Glomerular visceral epithelial cell (primary cell): ENCODE data around the gene TRIM44.

Source experiments
- DNase-seq: peaks from one replicate; pipeline ENCODE4 v3.0.0-alpha.2; 2016; ENCODE audit errors: extremely low spot score

Gene TRIM44

DNA sequence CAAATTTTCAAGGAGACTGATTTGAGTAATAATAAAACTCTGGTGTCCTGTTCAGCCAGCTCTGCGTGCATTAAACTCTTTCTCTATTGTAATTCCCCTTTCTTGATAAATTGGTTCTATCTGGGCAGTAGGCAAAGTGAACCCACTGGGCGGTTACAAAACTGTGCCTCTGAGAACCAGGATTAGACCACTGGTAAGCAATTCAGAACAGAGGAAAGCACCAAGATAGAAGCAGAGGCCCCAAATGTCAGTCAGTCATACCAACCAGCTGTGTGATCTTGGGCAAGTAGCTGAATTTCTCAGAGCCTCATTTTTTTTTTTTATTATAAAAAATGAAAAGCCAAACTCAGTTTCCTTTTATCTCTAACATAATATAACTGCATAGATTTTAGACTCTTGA is 54.9 kb downstream of the TRIM44 start:
- no peak for DNase-seq

GRCh38 chr11:35721651-35722282 is 59.2 kb downstream of the TRIM44 start:
- no peak for DNase-seq

- DNase-seq, result no peak
These were observed 60.1 kb downstream of the TRIM44 start for GRCh38 chr11:35722641-35723040.

DNA sequence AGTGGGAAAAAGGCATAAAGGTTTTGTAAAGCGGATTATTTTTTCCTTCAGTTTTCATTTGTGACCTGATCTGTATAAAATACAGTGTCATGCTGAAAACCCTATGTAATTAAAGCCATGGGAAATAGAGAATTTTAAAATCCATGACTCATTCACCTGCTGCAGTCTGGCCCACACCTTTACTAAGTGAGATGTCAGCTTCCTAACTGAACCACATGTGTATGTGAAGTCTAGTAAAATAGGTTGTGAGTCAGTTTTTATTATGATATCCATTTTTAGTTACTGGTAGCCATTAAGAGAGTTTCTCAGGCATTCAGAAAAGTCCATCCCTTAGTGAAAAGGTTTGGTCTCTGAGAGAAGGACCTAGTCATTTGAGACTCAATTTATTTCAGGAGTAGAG is 60.9 kb downstream of the TRIM44 start:
- DNase-seq, result no peak

GRCh38 chr11:35723913-35724312 is 61.3 kb downstream of the TRIM44 start:
- DNase-seq, result no peak

- peak; percentile 58 for DNase-seq
These were observed 63.3 kb downstream of the TRIM44 start for GRCh38 chr11:35725885-35726284.

DNA sequence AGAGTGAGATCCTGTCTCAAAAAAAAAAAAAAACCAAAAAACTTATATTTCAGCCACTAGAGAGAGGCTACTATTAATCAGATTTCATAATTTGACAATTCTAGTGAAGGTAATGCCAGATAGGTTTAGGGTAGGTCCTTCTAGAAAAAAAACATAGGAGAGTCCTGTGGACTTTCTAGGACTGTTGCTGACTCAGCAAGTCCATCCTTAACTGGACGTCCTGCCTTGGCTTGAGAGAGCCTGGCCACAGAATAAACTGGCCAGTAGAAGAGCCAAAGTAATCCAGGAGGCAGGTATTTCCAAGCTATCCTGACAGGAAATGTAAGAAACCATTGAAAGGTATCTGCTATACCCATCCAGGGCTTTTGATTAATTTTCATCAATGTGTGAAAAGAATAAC is 64.6 kb downstream of the TRIM44 start:
- no peak for DNase-seq

- no peak for DNase-seq
These were observed 67.7 kb downstream of the TRIM44 start for GRCh38 chr11:35730254-35730653.

- no peak for DNase-seq
These were observed 72.3 kb downstream of the TRIM44 start for GRCh38 chr11:35734669-35735410.

DNA sequence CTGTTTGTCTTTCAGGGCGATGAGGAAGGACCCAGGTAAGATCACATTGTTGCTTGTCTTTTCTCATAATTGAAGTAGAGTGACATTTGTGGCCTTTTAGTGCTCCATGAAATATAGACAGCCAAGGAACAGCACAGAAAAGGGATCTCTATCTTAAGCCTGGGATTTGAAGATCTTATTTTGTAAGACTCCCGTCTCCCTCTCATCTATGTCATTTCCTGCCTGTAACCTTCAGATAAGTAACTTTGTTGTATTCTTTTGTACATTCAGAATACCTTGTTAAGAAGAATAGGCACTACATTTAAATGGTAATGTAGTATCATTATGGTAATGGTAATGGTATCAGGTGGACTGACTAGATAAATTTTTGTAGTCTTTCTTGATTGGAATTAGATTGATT is 72.8 kb downstream of the TRIM44 start:
- DNase-seq, result no peak

DNA sequence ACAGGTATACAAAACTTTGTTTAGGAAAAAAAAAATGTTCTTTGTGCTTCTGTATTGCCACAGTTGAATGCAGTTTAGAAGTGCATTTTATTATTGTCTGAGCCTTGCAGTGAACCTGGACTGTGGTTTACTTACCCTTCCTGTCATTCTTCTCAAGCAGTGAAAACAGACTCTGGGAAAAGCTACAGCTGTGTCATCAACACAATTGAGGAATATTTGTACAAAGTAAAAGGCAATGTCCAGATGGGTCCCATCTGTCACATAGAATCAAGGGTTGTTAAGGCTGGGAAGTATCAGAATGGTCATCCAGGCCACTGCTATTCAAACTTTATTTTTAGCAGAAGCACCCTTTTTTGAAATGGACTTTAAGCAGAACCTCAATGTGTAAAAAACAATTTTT is 73.3 kb downstream of the TRIM44 start:
- DNase-seq, result no peak

DNA sequence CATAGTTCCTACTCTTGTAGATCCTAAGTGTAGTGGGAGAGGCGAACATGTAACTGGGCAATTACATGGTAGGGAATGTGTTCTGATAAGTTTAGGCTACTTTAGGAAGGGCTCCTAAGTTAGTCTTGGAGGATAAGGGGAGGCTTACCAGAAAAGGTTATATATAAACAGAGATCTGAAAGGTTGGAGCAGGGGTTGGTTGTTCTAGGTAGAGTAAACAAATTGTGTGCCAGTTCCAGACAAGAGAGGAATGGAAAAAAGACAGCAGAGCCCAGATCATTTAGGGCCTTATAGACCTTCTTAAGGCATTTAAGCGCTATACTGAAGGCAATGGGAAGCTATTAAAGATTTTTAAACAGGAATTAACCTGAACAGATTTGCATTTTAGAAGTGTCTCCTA is 74.4 kb downstream of the TRIM44 start:
- DNase-seq, result no peak

DNA sequence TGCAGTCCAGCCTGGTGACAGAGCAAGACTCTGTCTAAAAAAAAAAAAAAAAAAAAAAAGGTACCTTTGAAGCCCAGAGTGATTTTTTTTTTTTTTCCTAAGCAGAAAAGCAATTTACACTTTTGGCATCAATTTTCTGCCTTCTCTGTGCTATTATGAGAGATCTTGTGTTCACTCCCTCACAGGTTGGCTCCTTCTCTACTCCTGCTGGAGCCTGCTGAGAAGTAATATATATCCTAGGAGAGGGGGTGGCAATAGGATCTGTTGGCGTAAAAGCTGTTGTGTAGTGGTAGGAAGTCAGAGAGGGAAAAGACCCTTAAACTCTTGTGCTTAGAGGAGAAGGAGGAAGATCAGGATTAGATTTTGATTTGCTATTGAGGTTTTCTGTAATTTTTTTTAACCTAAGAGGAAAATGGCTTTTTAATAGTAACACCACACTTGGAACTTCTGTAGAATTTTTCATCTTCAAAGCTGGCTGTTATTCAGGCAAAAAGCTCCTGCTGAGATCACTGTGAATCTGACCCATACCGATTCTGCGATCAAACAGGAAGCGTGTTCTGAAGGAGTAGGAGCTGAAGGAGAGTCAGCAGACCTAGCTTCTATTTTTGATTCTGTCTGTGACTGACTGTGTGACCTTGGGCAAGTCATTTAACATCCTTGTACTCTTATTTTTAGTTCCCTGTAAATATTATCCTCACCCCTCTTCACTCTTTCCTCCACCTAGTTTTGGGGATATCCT is 77.7 kb downstream of the TRIM44 start:
- no peak for DNase-seq

DNA sequence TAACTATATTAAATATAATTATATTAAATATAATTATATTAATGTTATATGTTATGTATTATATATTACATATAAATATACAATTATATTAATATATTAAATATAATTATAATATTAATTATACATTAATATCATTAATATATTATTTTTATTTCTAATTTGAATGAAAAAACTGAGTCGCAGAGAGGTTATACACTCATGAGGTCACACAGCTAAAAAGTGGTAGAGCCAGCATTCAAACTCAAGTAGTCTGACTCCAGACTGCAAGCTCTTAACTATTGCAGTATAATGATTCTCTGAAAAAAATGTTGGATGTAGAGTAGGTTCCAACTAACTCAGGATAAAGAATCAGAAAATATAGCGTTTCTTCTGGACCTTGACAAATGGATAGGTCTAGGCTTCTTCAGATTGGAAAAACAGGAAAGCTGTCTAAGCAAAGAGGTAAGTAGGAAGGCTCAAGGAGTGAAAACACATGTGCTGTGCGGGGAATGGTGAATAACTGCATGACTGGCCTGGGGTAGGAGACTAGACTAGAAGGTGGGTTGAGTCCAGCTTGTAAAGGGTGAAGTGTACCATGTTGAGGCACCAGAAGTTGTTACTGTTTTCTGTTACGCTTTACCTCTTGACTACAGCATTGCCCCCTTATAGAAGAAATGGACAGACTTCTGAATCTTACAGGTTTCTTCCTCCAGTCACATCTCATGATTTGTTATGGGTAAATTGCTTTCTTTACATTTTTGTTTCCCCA is 80.3 kb downstream of the TRIM44 start:
- no peak for DNase-seq

DNA sequence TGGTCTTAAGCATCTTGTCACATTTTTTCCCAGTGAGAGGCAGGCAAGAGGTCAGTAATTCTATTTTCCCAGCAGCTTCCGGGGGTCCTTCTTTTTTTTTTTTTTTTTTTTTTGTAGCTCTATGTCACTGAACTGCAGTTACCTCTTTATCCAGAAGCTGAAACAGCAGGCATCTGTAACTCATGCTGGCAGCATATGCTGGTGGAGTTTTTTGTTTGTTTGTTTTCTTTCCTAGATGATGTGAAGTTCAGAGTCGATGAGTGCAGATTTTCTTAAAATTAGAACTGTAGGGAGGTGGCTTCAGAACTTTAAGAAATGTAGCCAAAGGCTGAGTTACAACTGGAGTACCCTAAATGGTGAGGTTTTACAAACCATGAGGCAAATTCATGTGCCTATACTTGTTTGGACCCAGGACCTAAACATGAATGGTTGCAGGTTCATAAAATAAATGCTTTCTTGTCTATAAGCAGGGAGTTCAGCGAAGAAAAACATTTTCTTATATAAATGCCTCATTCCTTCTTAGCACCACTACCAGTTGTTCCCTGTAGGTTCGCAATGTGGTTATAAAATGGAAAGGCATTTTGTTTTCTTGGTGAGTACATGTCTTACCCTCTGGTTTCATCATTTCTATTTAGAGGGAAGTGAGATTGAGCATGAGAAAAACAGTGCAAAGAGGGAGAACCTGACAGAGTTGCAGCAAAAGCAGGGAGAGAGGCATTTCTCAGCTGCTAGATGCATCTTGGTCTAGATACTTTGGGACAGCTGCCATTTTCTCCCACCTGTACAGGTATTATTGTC is 84.0 kb downstream of the TRIM44 start:
- no peak for DNase-seq

DNA sequence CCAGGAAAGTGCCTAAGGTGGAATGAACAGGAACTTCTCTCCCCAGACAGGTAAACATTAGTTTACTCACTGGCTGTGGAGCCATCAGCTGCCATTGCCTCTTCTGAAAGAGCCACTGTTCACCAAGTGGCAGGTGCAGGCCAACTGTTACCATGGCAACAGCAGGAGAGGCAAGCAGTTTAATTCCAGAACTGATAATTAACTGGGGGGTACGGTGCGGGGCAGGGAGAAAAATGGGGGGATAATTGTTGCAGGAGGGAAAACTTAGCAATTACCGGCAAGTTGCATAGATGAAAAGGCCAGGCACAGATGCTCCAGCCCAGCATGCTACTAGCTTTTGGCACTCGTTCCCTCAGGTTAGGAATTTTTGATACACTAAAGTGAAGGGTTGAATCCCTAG is 85.1 kb downstream of the TRIM44 start:
- no peak for DNase-seq

GRCh38 chr11:35748644-35749043 is 86.1 kb downstream of the TRIM44 start:
- no peak for DNase-seq

GRCh38 chr11:35750315-35750714 is 87.7 kb downstream of the TRIM44 start:
- no peak for DNase-seq

- DNase-seq, result no peak
These were observed 88.5 kb downstream of the TRIM44 start for GRCh38 chr11:35750981-35751663.

DNA sequence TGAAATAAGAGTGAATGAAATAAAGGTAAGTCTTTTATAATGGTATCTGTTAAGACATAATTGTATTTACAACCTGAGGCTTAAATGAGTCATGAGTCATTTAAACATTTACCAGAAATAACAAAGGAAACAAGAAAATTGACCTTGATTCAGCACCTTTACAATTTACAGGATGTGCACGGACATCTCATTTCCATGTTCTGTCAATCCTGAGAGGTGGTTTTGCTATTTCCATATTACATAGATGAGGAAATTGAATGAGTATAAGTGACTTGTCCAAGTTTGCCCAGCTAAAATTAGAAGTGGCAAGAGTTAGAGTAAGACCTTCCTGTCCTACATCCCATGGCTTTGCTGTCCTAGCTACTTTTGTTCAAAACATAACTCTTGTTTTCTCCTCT is 89.1 kb downstream of the TRIM44 start:
- no peak for DNase-seq

DNA sequence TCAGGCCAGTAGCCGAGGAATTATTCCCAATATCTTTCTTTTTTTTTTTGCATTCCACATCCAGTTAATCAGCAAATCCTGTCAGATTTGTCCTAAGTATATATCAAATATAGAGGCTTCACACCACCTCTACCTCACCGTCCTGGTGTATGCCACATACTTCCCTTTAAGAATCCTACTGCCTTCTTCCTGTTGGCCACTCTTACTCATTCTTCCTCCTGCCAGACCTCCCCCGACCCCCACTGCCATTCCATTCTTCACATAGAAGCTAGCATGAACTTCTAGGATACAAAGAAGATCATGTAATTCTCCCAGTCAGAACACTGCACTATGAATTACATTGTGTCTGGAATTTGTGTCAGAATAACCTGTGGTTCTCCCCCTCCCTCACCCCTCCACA is 89.5 kb downstream of the TRIM44 start:
- DNase-seq, result peak; percentile 8
